NCI-H2081 (cell line): Measurements from ENCODE around the gene AGAP3.
A peak's percentile ranks its signal among the peaks of the same experiment; 100 is the strongest.

Experiments
- DNase-seq, 2 experiments: peaks; one replicate each; lab custom pipeline; 2025; lab: John Stamatoyannopoulos, UW

The AGAP3 gene

DNA sequence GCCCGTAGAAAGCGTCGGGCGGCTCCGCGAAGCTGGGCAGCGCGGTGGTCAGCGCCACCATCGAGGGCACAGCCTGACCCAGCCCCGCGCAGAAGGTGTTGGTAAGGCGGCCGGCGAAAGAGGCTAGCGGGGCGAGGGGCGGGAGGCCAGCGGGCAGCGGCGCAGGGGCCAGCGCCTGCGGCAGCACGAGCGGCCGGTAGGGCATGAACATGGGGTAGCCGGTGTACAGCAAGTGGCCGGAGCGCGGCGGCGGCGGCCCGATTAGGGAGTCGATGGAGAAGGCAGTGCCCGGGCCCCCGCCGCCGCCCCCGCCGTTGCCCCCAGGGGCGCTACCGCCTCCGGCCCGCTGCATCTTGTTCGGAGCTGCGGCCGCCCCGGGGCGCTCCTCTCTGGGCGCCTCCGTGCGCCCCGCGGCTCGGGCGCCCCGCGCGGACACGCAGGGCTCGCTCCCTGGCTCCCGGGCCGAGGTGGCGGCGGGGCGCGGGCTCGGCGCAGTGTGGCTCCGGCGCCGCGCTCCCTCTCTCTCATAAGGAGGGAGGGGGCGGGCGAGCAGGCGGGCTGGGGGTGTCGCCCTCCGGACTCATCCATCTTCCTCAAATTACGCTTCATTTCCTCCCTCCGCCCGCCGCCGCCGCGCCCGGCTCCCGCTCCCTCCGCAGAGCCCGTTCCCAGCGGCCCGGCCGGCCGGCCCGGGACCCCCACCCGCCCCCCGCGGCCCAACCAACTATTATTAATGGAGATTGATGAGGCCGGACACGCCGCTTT, 81.1 kb downstream of the AGAP3 start, which contains the start of gene GBX1:
GBX1 (minus strand) TSS at position 498 of the 765 bp plus-strand sequence; CDS start at position 352, 146 bp downstream.
- DNase-seq = peak; percentile 15 to 23

DNA sequence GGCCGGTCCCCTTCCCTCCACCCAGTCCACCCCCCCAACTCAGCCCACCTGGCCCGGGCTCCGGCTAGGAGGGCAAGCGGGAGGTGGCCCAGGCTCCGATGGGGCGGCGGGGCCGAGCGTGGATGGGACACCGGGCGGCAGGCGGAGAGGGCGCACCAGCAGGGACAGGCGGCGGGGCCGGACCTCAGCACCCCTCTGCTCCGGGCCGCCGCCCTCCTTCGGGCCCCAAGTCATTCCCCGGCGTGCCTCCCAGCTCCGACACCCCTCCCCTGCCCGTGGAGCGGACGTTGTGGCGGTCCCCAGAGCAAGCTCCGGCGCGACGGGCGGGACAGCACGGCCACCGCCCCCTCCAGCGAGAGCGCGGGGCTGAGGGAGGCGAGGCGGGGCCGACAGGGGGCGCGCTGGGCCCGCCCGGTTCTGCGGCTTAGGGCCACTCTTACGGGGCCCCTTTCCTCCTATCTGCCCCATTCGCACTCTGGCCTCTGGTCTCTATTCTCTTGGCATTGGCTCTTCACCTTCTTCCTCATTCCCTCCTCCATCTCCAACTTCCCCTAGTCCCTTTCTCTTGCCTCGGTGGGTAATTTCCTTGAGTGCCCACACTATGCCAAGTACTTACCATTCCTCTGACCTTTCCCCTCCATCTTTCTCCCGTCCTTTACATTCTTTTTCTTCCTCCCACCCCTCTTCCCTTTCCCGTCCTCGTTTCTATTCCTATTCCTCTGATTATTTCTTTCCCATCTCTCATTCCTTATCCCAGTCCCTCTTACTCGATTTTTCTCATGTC, 81.9 kb downstream of the AGAP3 start:
- DNase-seq = peak; percentile 13 to 30

DNA sequence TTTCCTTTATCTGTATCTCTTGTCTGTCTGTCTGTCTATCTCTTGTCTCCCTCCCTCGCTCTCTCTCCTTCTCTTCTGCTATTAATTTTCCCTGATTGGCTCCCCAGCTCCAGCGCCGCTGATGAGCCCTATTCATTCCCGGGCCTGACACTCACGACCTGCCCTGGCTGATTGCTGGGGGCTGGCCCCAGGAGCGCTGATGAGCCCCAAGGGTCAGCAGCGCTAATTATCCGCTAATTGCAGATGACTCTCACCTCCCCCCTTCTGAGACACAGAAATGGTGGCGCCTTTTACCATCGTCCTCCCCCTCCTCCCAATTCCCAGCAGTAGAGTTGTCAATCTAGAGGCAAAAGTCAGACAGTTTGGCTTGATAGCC, 82.5 kb downstream of the AGAP3 start:
- no peak for DNase-seq

DNA sequence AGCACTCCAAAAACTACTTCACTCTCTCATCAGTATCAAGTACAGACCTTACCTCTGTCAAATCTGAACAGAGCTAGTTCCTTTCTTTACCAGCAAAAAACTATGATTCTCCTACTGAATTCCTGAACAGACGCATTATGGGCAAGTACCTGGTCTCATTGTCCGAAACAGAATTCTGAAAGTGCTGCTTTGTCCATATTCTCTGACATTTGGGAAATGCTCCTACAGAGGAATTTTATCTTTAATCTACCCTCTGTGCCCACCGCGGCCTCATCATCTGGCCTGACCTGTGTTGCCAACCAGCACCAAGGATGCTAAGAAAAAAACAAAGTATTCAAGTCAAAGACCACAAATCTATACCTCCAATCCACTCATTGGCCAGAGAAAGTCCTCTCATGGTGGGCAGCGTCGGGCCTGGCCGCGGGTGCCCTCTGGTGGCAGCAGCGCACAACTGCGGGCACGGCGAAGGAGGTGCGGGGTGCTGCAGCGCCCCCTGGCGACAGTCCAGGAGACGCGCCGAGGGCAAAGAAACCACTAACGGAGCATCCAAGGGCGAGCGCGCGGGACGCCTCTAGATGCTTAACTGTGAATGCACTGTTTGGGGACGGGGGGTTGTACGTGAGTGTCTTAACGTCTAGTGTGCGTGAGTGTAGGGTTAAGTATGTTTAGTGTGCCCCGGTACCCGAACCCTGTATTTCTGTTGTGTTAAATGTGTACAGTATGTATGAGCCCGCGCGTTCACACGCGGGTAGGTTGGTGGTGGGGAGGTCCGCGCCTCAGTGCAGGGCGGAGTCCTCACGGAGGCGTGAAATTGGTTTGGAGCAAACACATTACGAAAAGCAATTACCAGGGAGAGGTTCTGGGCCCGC, 86.2 kb downstream of the AGAP3 start:
- DNase-seq = peak; percentile 44 to 74

DNA sequence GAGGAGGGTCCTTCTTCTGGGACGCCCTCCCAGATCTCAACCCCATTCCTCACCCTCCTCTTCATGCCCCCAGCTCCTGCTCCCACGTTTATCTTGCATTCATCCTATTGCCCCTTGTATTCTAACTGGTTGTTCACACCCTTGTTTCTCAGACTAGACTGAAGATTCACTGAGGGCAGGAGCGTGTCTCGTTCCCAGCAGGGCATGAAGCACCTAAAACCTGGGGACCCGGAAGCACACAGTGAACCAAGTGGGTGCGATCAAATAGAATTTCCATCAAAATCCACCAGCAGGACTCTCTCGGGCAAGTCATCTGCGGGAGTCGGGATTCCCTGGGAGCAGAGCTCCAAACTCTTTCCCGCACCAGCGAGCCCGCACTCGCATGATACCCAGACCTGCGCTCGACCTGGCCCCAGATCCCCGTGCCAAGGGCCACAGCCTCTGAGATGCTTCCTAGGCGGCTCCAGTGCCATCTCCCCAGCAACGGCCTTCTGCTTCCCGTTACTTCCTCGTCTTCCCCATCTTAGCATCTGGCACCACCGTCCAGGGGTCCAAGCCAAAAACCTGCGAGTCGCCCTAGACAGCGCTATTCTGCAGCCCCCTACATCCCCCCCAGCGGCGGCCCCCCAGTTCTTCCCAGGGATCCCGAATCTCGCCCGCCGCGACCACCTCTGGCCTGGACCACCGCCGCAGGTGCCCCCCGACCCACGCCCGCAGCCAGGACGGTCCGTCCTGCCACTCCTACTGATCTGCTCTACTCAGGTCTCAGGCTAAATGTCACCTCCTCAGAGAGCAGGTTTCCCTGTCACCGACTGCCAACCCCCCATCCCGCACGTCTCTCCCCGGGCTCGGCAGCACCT, 87.3 kb downstream of the AGAP3 start:
- DNase-seq = no peak

DNA sequence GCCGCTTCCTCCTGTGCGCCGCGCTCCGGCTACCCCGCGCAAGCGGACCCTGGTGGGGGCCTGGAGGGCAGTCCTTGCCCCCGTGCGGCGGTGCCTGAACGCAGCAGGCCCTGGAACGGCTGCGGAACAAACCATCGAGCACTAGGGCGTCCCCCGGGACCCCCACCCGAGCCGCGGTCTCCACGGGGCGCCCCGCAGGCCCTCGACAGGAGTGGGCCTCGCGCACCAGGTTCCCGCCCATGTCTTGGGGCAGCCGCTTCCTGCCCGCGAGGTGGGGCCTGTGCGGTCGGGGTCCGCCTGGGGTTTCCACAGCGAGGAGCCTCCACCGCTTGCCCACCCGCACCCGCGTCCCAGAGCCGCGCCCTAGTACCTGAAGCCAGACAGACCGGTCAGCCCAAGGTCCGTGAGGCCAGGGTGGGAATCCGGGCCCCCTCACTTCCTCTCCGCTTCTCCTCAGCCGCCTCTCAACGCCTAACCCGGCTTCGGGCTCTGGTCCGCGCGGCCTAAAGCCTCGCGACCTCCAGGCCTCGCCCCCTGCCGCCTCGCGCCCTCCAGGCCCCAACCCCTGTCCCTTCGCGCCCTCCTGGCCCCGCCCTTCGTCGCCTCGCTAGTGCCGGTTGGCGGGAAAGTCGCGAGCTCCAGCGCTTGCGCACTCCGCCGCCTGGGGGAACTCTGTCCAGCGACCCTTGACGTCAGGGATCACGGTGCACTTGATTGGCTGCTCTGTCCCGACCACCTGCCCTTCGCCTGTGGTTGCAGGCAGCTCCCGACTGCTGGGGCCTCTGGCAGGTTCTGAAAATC, 88.2 kb downstream of the AGAP3 start:
- DNase-seq = no peak

DNA sequence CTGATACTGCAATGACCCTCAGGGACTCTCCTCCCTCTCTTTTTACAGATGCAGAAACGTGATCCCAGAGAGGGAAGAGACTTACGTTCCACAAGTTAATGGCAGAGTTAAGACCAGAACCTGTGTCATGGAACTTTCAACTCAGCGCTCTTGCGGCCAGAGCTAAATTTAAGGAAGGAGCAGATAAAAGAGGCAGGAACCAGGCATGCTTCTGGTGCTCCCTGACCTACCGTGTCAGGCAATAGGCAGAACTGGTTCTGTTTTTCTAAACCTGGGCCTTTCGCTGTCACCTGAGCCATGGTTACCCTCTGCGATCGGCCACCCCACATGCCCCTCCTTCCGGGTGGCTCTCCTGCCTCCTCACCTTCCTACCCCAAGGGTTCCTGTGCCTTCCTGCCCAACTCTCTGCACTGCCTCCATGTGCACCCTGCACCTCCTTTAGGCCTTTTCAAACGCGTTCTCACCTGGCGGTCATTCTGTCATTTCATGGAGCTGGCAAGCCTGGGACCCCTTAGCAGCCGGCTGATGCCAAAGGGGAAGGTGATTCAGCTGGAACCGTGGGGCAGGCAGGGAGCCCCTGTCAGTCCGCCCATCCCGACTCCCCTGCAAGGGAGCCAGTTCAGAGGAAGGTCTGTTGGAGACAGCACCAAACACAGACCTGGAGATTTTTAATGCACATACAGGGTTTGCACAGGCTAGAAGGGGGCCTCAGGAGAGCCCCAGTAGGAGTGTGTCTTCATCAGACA, 88.9 kb downstream of the AGAP3 start:
- DNase-seq = no peak

DNA sequence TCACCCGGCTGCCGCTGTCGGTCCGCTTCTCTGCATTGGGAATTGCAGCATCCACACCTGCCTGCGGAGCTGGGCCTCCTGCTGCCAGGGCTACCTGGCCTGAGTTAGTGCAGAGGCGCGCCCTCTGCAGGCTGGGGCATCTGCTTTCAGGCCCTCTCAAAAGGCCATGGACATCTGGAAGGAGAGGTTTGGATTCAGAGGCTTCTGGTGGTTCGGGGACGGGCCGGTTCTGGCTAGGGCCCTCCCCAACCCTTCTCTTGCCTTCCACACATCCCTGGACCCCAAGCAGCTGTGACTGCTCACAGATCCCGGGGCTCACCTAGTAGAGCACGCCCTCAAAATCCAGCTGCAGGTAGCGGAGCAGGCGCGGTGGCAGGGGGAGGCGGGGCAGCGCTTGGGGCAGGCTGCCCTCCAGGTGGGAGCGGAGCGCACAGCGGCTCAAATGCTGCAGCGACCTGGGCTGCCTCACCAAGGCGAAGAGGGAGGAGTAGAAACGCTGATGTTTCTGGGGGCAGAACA, 89.6 kb downstream of the AGAP3 start:
- no peak for DNase-seq

DNA sequence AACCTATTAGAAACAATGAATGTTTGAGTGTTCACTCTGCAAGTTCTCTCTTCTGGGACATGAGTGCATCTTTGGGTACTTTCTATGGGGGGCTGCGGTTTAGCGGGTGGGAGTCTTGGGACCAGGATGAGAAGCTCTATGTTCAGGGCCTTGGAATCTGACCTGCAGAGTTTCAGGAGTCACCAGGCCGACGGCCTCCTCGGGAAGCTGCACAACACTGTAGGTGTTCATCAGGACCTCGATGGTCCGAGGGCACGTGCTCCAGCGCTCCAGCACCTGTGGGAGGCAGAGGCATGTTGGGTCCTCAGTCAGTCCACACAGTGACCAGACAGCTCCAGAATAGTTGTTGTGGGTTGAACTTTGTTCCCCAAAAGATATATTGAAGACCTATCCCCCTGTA, 90.1 kb downstream of the AGAP3 start:
- DNase-seq = no peak

DNA sequence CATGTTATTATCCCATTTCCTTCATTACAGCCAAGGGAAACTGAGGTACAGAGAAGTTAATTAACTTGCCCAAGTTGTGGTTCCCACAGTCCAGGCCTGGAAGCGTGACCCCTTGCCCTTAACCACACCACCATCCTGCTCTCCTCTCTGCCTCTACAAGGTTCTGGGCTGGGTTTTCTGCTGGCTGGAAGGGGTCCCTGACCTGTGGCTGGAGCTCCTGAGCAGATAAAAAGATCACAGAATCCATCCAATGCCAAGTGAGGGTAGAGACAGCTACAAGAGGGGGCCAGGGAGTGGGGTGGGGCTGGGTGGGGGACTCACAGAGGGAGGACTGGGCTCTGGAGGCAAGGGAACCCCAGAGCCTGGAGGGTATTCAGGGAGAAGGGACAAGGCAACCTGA, 91.0 kb downstream of the AGAP3 start:
- no peak for DNase-seq

DNA sequence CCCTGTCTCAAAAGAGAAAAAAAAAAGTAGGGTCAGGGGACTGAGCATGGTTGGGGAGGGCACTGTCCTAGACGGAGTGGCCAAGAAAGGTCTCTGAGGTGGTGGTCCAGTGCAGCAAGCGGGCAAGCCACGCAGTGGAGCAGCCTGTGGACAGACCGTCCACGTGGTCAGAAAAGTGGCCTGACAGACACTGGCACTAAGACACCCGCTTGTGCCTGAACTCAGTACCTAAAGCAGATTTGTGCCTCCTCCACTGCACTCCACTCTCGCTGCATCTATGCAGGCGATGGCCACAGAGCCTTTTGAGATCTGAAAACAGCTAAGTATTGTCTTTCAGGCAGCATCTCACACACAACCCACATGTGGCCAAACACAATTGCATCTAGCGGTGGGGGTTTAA, 92.0 kb downstream of the AGAP3 start:
- no peak for DNase-seq

DNA sequence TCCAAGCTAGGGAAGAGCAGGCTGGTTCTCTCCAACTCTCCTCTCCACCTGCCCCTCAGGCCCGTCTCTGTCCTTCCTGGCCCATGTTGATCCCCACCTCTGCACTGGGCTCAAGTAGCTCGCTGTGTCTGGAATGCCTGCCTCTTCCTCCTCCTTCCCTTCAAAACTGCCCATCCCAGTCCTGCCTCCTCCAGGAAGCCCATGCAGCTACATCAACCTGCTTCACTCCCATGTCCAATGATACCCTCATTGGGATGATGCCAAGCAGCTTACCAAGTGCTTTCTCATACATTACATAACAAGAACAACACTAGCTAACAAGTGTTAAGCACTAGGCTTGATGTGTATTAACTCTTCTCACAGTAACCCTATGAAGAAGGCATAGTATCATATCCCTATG, 92.6 kb downstream of the AGAP3 start:
- no peak for DNase-seq

DNA sequence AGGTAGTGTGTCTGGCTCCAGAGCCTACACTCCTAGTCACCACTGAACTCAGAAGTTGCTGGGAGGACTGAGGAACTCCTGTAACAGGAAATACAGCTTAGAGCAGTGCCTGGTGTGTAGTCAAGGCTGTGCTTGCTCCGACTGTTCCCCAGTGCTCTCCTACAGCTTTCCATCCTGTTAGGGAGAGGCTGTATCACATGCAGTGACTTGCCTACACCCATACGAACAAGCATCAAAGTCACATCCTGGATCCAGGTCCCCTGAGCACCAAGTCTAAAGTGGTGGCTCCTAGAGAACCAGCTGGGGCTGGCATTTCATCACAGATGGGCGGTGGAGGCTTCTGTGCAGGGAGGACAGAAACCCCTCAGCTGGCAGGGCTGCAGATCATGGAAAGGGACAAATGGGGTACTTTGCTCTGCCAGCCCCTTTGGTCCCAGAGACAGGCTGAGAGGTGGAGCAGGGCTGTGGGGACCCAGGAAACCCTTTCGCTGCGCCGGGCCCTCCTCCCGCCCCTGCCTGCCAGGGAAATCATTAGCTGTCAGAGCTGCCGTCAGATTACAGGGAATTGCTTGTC, 93.1 kb downstream of the AGAP3 start:
- no peak for DNase-seq

DNA sequence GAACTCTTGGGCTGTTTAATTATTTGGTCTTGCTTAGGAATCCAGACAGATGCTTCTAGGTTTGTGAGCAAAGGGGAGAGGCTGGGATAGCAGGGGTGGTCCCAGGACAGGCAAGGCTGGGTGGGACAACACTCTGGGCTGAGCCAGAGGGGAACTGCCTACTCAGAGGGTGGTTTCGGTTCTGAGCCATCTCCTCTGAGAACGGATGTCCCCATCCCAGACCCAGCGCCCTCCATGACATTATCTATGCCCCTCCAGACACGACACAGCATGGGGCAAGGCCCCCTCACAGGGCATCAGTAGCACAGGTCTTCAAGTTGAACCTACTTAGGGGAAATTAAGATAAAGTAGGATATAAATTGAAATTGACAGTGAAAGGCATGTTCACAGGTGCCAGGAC, 93.7 kb downstream of the AGAP3 start:
- no peak for DNase-seq

DNA sequence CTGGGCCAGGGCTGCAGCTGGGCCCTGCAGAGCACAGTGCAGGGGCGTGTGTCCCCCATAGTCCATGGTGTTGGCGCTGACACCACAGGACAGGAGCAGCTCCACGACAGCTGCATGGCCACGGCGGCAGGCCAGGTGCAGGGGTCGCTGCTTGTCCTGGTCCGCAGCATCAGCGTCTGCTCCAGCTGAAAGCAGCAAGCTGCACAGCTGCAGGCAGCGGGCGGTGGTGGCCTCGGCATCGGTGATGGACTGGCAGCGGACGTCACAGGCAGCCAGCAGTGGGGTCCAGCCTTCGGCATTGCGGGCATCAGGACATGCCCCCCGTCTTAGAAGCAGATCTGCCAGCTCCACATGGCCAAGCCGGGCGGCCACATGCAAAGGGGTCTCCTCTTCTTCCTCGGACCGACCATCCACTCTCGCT, 94.7 kb downstream of the AGAP3 start:
- no peak for DNase-seq

DNA sequence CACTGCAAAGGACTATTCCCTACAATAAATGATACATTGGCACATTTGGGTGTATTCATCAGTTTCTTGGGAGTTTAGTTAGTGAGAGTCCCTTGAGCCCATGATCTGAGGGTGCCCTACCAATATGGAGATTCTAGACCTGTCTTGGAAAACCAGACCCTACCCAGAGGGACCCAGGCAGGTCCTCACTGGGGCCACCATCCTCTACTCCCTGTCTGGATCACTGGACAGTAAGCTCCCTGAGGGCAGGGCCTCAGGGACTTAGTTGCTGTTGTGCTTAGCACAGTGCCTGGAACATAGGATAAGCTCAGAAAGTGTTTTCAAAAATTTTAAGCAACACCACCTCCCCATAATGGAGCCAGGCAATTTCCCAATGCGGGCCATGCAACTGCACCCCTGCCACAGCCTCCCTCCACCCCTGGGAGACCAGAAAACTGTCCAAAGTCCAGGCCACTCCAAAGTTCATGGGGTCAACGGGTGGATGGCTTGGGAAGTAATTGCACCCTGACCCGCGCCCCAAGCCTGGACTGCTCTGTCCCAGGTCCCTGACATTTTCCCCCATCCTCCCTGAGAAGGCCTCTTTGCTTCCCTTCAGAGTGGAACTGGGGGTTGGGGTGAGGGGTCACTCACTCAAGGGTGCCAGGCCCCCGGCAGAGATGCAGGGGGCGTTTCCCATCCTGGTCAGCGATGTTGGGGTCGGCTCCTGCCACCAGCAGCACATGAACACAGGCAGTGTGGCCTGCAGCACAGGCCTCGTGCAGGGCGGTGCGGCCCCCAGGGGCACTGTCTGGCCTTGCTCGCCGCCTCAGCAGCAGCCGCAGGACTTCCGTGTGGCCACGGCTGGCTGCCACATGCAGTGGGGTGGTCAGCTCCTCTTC, 99.7 kb downstream of the AGAP3 start:
- DNase-seq = no peak

DNA sequence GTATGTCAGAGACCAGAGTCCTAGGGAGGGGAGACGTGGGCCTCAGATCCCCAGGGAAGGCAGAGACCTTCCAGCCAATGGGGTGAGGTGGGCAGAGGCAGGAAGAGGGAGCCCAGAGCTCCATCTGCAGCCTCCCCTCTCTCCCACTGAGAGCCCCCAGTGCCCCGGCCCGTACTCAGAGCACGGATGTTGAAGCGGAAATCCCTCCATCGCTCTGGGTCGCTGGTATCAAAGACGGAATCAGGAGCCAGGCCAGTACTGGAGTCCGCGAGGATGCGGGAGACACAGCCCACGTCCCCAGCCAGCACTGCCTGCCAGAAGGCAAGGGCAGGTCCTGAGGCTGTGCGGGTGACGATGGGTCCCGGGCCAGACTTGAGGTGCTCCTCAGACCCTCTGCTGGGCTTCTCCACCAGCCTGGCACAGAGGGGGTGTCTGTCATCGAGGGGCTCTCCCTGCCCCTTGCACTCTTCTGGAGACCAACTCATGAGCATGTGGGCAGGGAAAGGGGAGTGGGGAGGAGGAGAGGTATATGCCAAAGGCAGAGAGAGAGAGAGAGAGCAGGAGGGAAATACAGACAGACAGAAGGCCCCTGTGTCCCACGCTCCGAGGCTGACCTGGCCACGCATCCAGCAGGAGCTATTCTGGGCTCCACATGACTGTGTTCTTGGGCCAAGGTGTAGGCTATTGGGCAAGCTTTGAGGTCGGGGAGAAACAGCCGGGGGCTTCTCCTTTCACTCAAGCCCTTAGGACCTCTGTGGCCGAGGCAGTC, 100.5 kb downstream of the AGAP3 start, which contains the start of gene ASB10:
ASB10 (minus strand) TSS at position 611 of the 769 bp plus-strand sequence; CDS start at position 491, 120 bp downstream.
- no peak for DNase-seq
